Glutamatergic neuron (in vitro differentiated cells): Measurements from ENCODE around the gene CDK14. TPM values are rescaled to one million over a fixed set of nuclear protein-coding genes. Genes with fewer than 3 reads are reported as not detected.

Experiments
- DNase-seq: peaks from one replicate; pipeline ENCODE4 v3.0.0; 2022
- H3K27ac Mint-ChIP-seq: one replicate; pipeline ENCODE4 v1.8.0; 2020; ENCODE audit warnings: mild to moderate bottlenecking, mixed read lengths, inconsistent platforms; ENCODE audit not compliant: unreplicated experiment
- H3K27me3 Mint-ChIP-seq: one replicate; pipeline ENCODE4 v1.8.0; 2020; ENCODE audit warnings: mild to moderate bottlenecking, moderate library complexity, mixed read lengths, inconsistent platforms; ENCODE audit not compliant: unreplicated experiment
- H3K36me3 Mint-ChIP-seq: one replicate; pipeline ENCODE4 v1.8.0; 2020; ENCODE audit warnings: mild to moderate bottlenecking, mixed read lengths, inconsistent platforms; ENCODE audit not compliant: unreplicated experiment
- H3K4me1 Mint-ChIP-seq: one replicate; pipeline ENCODE4 v1.8.0; 2020; ENCODE audit warnings: mild to moderate bottlenecking, low read depth, mixed read lengths, inconsistent platforms; ENCODE audit not compliant: unreplicated experiment
- H3K4me3 Mint-ChIP-seq: one replicate; pipeline ENCODE4 v1.8.0; 2020; ENCODE audit warnings: mild to moderate bottlenecking, mixed read lengths, inconsistent platforms; ENCODE audit not compliant: unreplicated experiment
- H3K9me3 Mint-ChIP-seq: one replicate; pipeline ENCODE4 v1.8.0; 2020; ENCODE audit warnings: mild to moderate bottlenecking, moderate library complexity, mixed read lengths, inconsistent platforms; ENCODE audit not compliant: unreplicated experiment
- CTCF ChIP-seq: fragments of 200-600 bp; sonication (generic); IDR thresholded peaks from one replicate; pipeline ENCODE4 v1.5.0; 2021; ENCODE audit not compliant: partially characterized antibody, unreplicated experiment
- total RNA-seq: library from RNA; stranded (reverse); fragmentation: NEBNext Ultra II Directional; extraction: Animal tissue kit (Norgen Biotek cat#: 25700); gene quantifications from one replicate; pipeline ENCODE4 v1.2.1, GENCODE V29; 2021; ENCODE audit not compliant: unreplicated experiment

CDK14 gene
- total RNA-seq, 1 donor from 2014 or later, result 96.5 TPM

GRCh38 chr7:91228327-91228726 lies 632.2 kb downstream of the CDK14 start:
- H3K36me3 Mint-ChIP-seq, result peaks cover 9% of the 10 kb centered on the region
- H3K9me3 Mint-ChIP-seq, result peaks cover 3% of the 10 kb centered on the region
- H3K27me3 Mint-ChIP-seq, result peaks cover 3% of the 10 kb centered on the region

GRCh38 chr7:91228927-91229558 lies 632.9 kb downstream of the CDK14 start:
- no peak for TF ChIP-seq CTCF
- Mint-ChIP-seq H3K9me3 (peaks cover 3% of the 10 kb centered on the region), H3K27ac (no peak overlapping the region), H3K27me3 (peaks cover 3% of the 10 kb centered on the region), H3K4me1 (peaks cover 5% of the 10 kb centered on the region), H3K4me3 (no peak overlapping the region), H3K36me3 (peaks cover 9% of the 10 kb centered on the region)
- DNase-seq, result no peak

More at GRCh38 chr7:91228327-91228726, 632.2 kb downstream of the CDK14 start:
- peaks cover 3% of the 10 kb centered on the region for H3K4me1 Mint-ChIP-seq
- H3K4me3 Mint-ChIP-seq, result no peak overlapping the region
- TF ChIP-seq CTCF, result no peak
- H3K27ac Mint-ChIP-seq, result no peak overlapping the region
- DNase-seq, result no peak

DNA sequence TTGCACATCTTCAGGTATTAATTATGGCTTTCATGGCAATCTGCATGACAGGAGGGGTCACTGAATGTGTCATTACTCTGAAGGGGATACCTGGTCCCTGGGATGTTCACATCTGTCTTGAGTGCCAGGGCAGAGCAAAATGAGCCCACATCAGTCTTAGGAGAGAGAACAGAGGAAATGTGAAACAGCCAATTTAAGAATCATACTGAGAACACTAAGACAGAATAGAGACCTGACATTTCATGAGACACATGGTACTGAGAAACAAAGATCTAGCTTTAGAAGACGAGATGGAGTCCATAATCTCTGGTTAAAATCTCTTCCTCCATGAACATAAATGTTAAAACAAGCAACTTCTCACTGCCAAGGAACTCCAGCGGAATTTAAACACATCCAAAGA lies 634.0 kb downstream of the CDK14 start:
- Mint-ChIP-seq H3K27me3 (peaks cover 3% of the 10 kb centered on the region), H3K4me3 (no peak overlapping the region), H3K36me3 (peaks cover 9% of the 10 kb centered on the region), H3K27ac (no peak overlapping the region), H3K4me1 (peaks cover 5% of the 10 kb centered on the region), H3K9me3 (peaks cover 3% of the 10 kb centered on the region)
- TF ChIP-seq CTCF, result no peak
- no peak for DNase-seq

DNA sequence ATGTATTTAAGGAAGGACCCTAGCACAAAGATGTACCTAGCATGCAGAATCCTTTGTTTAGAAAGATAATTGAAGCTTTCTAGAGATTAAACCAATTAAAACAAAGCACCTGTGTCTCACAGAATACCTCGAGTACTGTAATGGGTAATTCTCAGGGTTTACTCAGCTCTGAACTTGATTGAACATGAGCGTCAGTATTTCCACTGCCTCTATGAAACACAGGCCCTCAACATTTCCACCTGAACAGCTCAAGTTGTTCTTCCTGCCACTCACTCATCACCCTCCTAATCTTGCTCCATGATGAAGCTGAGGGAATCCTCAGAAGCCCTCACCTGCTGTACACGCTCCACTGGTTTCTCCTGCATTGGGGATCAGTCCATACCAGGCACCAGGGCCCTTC lies 634.4 kb downstream of the CDK14 start:
- no peak for DNase-seq
- Mint-ChIP-seq H3K27ac (no peak overlapping the region), H3K4me3 (no peak overlapping the region), H3K4me1 (peaks cover 5% of the 10 kb centered on the region), H3K36me3 (peaks cover 9% of the 10 kb centered on the region), H3K27me3 (peaks cover 3% of the 10 kb centered on the region), H3K9me3 (peaks cover 3% of the 10 kb centered on the region)
- TF ChIP-seq CTCF, result no peak

- H3K4me1 Mint-ChIP-seq, result peaks cover 5% of the 10 kb centered on the region
- no peaks in the 10 kb centered on the region for H3K36me3 Mint-ChIP-seq
- no peak overlapping the region for H3K27ac Mint-ChIP-seq
- no peak for TF ChIP-seq CTCF
- no peak overlapping the region for H3K4me3 Mint-ChIP-seq
- no peaks in the 10 kb centered on the region for H3K9me3 Mint-ChIP-seq
- H3K27me3 Mint-ChIP-seq, result peaks cover 3% of the 10 kb centered on the region
- DNase-seq, result no peak
Measured at GRCh38 chr7:91233212-91233611, 637.1 kb downstream of the CDK14 start.
